Measurements from ENCODE around the gene SIDT1. TPM values are rescaled to one million over a fixed set of nuclear protein-coding genes. Genes with fewer than 3 reads are reported as not detected.

Gene SIDT1
- total RNA-seq, 1 experiment from 2014 or later: not detected

GRCh38 chr3:113668015-113668414, 135.7 kb downstream of the SIDT1 start:
- no peak for DNase-seq (ENCODE audit: extremely low read depth, low read depth)

GRCh38 chr3:113673593-113673992, 141.2 kb downstream of the SIDT1 start:
- DNase-seq (ENCODE audit: extremely low read depth, low read depth): no peak

- DNase-seq (ENCODE audit: extremely low read depth, low read depth): no peak
Measured at GRCh38 chr3:113676261-113676660, 143.9 kb downstream of the SIDT1 start.

- no peak for DNase-seq (ENCODE audit: extremely low read depth, low read depth)
Measured at GRCh38 chr3:113677737-113678136, 145.4 kb downstream of the SIDT1 start.

- DNase-seq (ENCODE audit: extremely low read depth, low read depth): no peak
Measured at GRCh38 chr3:113678773-113679172, 146.4 kb downstream of the SIDT1 start.

Small RNA genes within 50 kb of the gene (small RNA-seq; reads per million reads assigned to genes)
- 0 reads per million in 2 experiments for gene MIR4446
- gene RN7SL767P: 0.02 to 0.18 reads per million in 2 experiments

Other genes starting within 250 kb of the SIDT1 start
- 2.4 and 2.6 TPM in 2 replicates for gene CFAP44, start 91.1 kb upstream of the SIDT1 start, total RNA-seq (2014; rRNA removed; shearing (Covaris generic))
- gene SPICE1, start 17.4 kb upstream of the SIDT1 start, total RNA-seq (2014; rRNA removed; shearing (Covaris generic)): 5.4 and 9.3 TPM in 2 replicates
- 6.1 and 7.9 TPM in 2 replicates for gene USF3, start 164.1 kb downstream of the SIDT1 start, total RNA-seq (2014; rRNA removed; shearing (Covaris generic))
- 167 and 183 TPM in 2 replicates for gene NAA50, start 213.7 kb downstream of the SIDT1 start, total RNA-seq (2014; rRNA removed; shearing (Covaris generic))
- gene ATP6V1A, start 214.5 kb downstream of the SIDT1 start, total RNA-seq (2014; rRNA removed; shearing (Covaris generic)): 38.6 and 44.4 TPM in 2 replicates

All from NCI-H460 (cell line).